ENCODE measurements around the gene SMIM23.

Gene SMIM23

DNA sequence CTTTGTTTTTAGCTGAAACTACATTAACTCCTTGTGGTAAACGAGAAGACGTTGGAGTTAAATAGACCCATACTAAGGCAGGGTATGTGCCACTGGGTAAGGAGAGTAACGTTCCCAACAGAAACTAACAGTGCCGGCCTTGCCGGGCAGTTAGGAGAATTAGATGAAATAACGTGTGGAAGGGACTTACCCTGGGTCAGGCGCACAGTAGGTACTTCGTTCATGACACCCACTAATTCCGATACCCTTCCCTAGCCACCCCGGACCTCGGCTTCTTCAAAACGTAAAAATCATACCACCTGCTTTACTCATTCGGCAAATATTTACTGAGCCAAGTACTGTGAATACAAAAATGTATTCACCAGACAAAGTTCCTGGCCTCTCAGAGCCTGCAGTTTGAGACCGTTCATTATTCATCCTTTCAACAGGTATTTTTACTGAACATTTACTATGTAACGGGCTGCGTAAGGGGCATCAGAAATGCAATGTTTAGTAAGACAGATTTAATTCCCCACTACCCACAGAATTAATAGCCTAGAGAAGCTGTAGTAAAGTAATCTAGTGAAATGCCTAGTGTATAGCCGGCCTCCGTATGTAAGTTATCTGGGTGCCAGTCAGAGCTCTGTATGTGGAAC lies 3.2 kb upstream of the SMIM23 start:
- Histone ChIP-seq H3K27me3 (no peaks in the 10 kb centered on the region), H3K9me3 (replicated peaks in 1 of 11) (peaks cover 0 to 13% (median 9%) of the 10 kb centered on the region in 11 experiments; a peak in 8 of 22 replicates), H3K36me3 (no peaks in the 10 kb centered on the region), H3K4me2 (no peak overlapping the region), H3K4me1 (no peaks in the 10 kb centered on the region), H4K20me1 (no peaks in the 10 kb centered on the region), H3K4me3 (no peak overlapping the region), H3K9ac (no peak overlapping the region), H3K27ac (no peak overlapping the region)
- no peak for TF ChIP-seq Cebpa-rat (IDR thresholded peaks at IDR 0.05)

DNA sequence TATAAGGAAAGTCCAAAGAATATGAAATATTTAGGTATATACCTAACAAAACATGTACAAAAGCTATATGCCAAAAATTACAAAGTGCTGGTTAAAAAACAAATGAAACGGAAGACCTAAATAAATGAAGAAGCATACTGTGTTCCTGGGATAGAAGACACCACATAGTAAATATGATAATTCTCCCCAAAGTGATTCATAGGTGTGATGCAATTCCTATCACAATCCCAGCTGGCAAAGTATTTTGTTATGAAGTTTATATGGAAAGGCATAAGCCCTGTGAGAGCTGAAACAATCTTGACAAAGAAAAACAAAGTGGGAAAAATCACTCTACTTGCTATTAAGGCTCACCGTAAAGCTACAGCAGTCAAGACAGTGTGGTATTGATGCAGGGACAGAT lies 2.6 kb upstream of the SMIM23 start:
- Histone ChIP-seq H3K4me2 (no peak overlapping the region), H3K4me3 (no peak overlapping the region), H3K27ac (no peak overlapping the region), H3K27me3 (no peaks in the 10 kb centered on the region), H3K36me3 (no peaks in the 10 kb centered on the region), H3K9ac (no peak overlapping the region), H3K4me1 (no peaks in the 10 kb centered on the region), H4K20me1 (no peaks in the 10 kb centered on the region), H3K9me3 (replicated peaks in 1 of 11) (peaks cover 0 to 13% (median 9%) of the 10 kb centered on the region in 11 experiments; a peak in 8 of 22 replicates)
- no peak for TF ChIP-seq Cebpa-rat (IDR thresholded peaks at IDR 0.05)

DNA sequence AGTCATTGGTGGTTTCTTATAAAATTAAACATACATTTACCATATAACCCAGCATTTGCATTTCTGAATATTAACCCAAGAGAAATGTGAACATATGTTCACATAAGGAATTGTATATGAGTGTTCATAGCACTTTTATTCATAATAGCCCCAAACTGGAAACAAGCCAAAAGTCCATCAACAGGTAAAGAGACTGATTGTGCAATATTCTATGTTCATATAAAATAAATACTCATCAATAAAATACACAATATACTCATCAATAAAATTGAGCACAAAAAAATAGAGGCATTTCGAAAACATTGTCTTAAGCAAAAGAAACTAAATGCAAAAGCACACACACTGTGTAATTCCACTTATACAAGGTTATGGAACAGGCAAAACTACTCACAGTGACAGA lies 3.7 kb downstream of the SMIM23 start:
- no peak overlapping the region for H3K4me3 ChIP-seq
- TF ChIP-seq Cebpa-rat (IDR thresholded peaks at IDR 0.05) = peak in 1 of 11 experiments; percentile 42; a peak in 2 of 22 replicates
- H3K36me3 ChIP-seq = no peaks in the 10 kb centered on the region
- no peaks in the 10 kb centered on the region for H4K20me1 ChIP-seq
- H3K9me3 ChIP-seq (replicated peaks in 1 of 11) = no peaks in the 10 kb centered on the region
- H3K9ac ChIP-seq = no peak overlapping the region
- peaks cover 0 to 5% (median 1%) of the 10 kb centered on the region in 10 experiments; a peak in 11 of 20 replicates for H3K4me1 ChIP-seq
- no peak overlapping the region for H3K4me2 ChIP-seq
- no peak overlapping the region for H3K27ac ChIP-seq
- no peaks in the 10 kb centered on the region for H3K27me3 ChIP-seq

DNA sequence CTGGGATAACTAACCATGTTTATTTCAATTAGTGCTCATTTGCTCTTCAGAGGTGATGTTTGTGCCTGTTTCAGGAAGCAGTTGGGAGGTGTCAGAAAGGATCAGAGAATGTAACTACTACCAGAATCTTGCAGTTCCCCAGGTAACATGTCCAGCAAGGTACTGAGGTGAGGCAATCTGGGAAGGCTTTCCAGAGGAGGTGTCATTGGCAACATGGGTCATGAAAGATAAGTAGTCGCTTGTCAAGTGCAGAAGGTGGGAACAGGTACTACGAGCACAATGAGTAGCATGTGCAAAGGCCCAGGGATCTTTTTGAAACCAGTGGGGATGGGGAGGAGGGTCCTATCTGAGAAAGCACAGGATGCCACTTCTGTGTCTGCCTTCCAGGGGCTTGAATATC lies 4.8 kb downstream of the SMIM23 start:
- no peaks in the 10 kb centered on the region for H3K9me3 ChIP-seq (replicated peaks in 1 of 11)
- H3K4me2 ChIP-seq = no peak overlapping the region

DNA sequence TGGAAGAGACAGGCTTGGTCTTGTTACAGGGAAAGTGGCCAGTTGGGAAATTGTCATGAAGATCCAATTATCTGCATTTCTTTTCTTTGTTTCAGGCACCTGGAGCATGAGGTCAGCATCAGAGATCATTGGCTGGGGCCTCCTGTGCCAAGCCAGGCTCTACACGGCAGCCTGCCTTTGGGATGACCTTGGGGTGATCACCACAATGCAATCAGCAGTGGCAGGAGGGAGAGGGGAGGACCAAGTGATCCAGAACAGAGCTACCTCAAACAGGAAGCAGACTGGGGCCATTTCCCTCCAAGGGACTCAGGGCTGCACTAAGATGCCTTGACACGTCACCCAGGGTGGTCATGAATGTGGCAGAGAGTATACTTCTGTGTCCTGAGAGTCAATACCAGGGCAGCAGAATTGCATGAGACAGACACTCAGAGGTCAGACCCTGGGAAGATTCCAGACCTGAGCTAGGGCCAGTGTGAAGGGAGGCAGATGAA lies 8.9 kb downstream of the SMIM23 start:
- H3K27me3 ChIP-seq = no peaks in the 10 kb centered on the region
- H3K27ac ChIP-seq = no peak overlapping the region
- no peak for TF ChIP-seq Cebpa-rat (IDR thresholded peaks at IDR 0.05)
- no peak overlapping the region for H3K9ac ChIP-seq
- H3K4me2 ChIP-seq = peak overlapping the region in 8 of 11 experiments; percentile 3 to 57 (median 28); a peak in 12 of 22 replicates
- no peaks in the 10 kb centered on the region for H4K20me1 ChIP-seq
- H3K4me1 ChIP-seq = peaks cover 0 to 14% (median 7%) of the 10 kb centered on the region in 10 experiments; a peak in 16 of 20 replicates
- H3K9me3 ChIP-seq (replicated peaks in 1 of 11) = no peaks in the 10 kb centered on the region
- H3K4me3 ChIP-seq = no peak overlapping the region
- H3K36me3 ChIP-seq = no peaks in the 10 kb centered on the region

More for the DNA sequence above, 4.8 kb downstream of the SMIM23 start:
- Histone ChIP-seq H3K4me1 (peaks cover 0 to 9% (median 6%) of the 10 kb centered on the region in 10 experiments; a peak in 14 of 20 replicates), H3K36me3 (no peaks in the 10 kb centered on the region), H4K20me1 (no peaks in the 10 kb centered on the region), H3K27me3 (no peaks in the 10 kb centered on the region), H3K27ac (no peak overlapping the region), H3K9ac (no peak overlapping the region), H3K4me3 (no peak overlapping the region)
- TF ChIP-seq Cebpa-rat (IDR thresholded peaks at IDR 0.05) = no peak

DNA sequence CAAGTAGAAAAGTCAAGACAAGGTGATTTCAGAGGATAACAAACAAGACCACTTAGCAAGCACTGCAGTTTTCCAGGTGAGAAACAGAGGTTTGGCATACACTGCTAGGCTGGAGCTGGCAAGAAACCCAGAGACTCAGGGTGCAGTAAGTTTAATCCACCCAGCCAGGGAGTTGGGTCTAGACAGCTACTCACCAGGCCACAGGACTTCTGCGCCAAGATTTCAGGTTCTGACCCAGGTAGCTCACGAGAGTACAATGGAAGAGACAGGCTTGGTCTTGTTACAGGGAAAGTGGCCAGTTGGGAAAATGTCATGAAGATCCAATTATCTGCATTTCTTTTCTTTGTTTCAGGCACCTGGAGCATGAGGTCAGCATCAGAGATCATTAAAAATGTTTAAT lies 9.8 kb downstream of the SMIM23 start:
- Histone ChIP-seq H3K4me1 (peaks cover 0 to 14% (median 7%) of the 10 kb centered on the region in 10 experiments; a peak in 16 of 20 replicates), H3K4me2 (no peak overlapping the region), H3K9ac (no peak overlapping the region), H3K36me3 (no peaks in the 10 kb centered on the region), H4K20me1 (no peaks in the 10 kb centered on the region), H3K9me3 (replicated peaks in 1 of 11) (no peaks in the 10 kb centered on the region), H3K27me3 (no peaks in the 10 kb centered on the region), H3K4me3 (no peak overlapping the region), H3K27ac (no peak overlapping the region)
- TF ChIP-seq Cebpa-rat (IDR thresholded peaks at IDR 0.05) = no peak

DNA sequence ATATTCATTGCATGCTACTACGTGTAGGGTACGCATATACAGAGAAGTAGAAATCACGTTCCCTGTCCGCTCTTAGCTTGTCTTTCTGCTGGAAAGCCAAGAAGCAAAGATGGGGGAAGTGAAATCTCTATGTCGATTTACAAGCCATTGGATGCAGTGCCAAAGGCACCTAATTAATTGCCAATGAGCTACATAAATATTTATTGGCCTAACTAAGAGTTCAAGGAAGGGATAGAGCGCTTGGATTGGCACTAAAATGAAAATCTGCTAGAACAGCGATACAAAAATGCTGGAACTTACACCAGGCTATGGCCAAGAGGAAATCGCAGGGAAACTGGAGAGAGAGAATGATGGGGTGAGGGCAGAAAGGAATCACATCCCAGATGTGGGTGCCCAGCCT lies 10.8 kb downstream of the SMIM23 start:
- Histone ChIP-seq H3K36me3 (no peaks in the 10 kb centered on the region), H3K9ac (no peak overlapping the region), H3K27me3 (no peaks in the 10 kb centered on the region), H3K4me2 (no peak overlapping the region), H4K20me1 (no peaks in the 10 kb centered on the region), H3K4me3 (no peak overlapping the region), H3K4me1 (peaks cover 0 to 14% (median 7%) of the 10 kb centered on the region in 10 experiments; a peak in 16 of 20 replicates), H3K9me3 (replicated peaks in 1 of 11) (no peaks in the 10 kb centered on the region), H3K27ac (no peak overlapping the region)
- no peak for TF ChIP-seq Cebpa-rat (IDR thresholded peaks at IDR 0.05)

DNA sequence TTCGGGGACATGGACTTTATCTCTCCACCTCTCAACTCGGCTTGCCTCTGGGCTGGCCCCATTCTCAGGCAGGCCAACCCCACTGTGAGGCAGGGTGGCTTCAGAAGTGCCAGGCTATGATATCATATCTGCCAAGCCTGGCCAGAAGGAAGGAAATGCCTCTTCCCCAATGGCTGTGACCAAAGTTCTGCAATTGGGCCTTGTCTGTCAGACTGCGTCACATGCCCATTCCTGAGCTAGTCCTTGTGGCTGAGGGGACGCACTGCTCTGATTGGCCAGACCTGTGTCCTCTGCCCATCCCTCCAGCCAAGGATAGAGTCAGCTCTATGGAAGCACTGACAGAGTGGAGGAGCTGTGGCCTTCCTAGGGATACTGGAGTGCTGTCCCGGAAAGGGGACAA lies 11.9 kb downstream of the SMIM23 start:
- Histone ChIP-seq H3K4me2 (peak overlapping the region in 3 of 11 experiments; percentile 7 to 38 (median 20); a peak in 2 of 22 replicates), H3K36me3 (no peaks in the 10 kb centered on the region), H3K9ac (no peak overlapping the region), H3K27me3 (no peaks in the 10 kb centered on the region), H4K20me1 (no peaks in the 10 kb centered on the region), H3K27ac (no peak overlapping the region), H3K4me1 (peaks cover 0 to 14% (median 7%) of the 10 kb centered on the region in 10 experiments; a peak in 16 of 20 replicates), H3K4me3 (no peak overlapping the region), H3K9me3 (replicated peaks in 1 of 11) (no peaks in the 10 kb centered on the region)
- TF ChIP-seq Cebpa-rat (IDR thresholded peaks at IDR 0.05) = no peak

DNA sequence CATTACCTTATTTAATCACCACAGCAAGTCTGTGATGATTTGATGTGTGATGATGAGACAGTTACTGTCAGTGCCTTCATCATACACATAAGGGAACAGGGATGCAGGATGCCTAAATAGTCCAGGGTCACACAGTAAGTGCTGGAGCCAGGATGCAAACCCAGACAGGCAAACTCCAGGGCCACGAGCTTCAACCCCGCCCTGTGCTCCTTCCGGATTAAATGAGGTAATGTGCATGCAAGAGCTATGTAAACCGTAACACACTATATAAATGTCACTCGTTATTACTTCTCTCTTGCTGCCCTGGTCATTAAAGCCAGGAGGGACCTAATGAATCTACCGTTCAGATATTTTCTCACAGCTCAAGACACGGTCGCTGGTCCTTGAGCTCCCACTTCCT lies 12.8 kb downstream of the SMIM23 start:
- no peaks in the 10 kb centered on the region for H3K27me3 ChIP-seq
- no peak overlapping the region for H3K9ac ChIP-seq
- no peak overlapping the region for H3K27ac ChIP-seq
- no peaks in the 10 kb centered on the region for H3K36me3 ChIP-seq
- H3K9me3 ChIP-seq (replicated peaks in 1 of 11) = no peaks in the 10 kb centered on the region
- TF ChIP-seq Cebpa-rat (IDR thresholded peaks at IDR 0.05) = no peak
- H3K4me3 ChIP-seq = no peak overlapping the region
- no peaks in the 10 kb centered on the region for H4K20me1 ChIP-seq
- H3K4me1 ChIP-seq = peaks cover 0 to 14% (median 7%) of the 10 kb centered on the region in 10 experiments; a peak in 16 of 20 replicates
- 0 out of 22 replicates have a peak overlapping the region, but pooled peaks of 1 of the 11 experiments have one; percentile 24 for H3K4me2 ChIP-seq

DNA sequence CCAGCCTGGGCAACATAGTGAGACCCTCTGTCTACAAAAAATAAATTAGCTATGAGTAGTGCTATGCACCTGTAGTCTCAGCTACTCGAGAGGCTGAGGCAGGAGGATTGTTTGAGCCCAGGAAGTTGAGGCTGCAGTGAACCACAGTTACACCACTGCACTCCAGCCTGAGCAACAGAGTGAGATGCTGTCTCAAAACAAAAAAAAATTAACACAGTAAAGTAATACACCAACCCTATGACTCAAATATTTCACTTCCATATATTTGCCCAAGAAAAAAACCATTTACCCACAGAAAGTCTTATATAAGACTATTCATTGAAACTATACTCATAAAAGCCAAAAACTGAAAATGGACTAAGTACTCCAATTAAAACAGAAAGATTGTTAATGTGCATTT lies 16.2 kb downstream of the SMIM23 start:
- no peak for TF ChIP-seq Cebpa-rat (IDR thresholded peaks at IDR 0.05)
- H3K27ac ChIP-seq = no peak overlapping the region

More for the DNA sequence above, 16.2 kb downstream of the SMIM23 start:
- Histone ChIP-seq H4K20me1 (no peaks in the 10 kb centered on the region), H3K36me3 (no peaks in the 10 kb centered on the region), H3K27me3 (peaks cover 0 to 9% (median 2%) of the 10 kb centered on the region in 11 experiments; a peak in 11 of 22 replicates), H3K9me3 (replicated peaks in 1 of 11) (no peaks in the 10 kb centered on the region), H3K4me2 (no peak overlapping the region), H3K9ac (no peak overlapping the region), H3K4me3 (no peak overlapping the region), H3K4me1 (peaks cover 0 to 12% (median 5%) of the 10 kb centered on the region in 10 experiments; a peak in 12 of 20 replicates)

All from BLaER1 treated with 17β-estradiol and CSF1 and Interleukin-3, amounts not matched to agents 10 nM and 100 nM (cell line).